Smooth muscle cell (in vitro differentiated cells): ENCODE measurements around the gene OXT. TPM values are rescaled to one million over a fixed set of nuclear protein-coding genes. Genes with fewer than 3 reads are reported as not detected.
A peak's percentile ranks its signal among the peaks of the same experiment; 100 is the strongest.

Experiments
- DNase-seq: peaks from one replicate; lab custom pipeline; 2025; ENCODE audit not compliant: unreplicated experiment; lab: John Stamatoyannopoulos, UW
- H2AFZ ChIP-seq: fragments of 200-600 bp; sonication (generic); 2 replicates; pipeline ENCODE4 v1.6.0; 2016; ENCODE audit warnings: antibody characterized with exemption, low read depth, mild to moderate bottlenecking
- H3F3A ChIP-seq: fragments of 200-600 bp; sonication (generic); 2 replicates; pipeline ENCODE4 v1.6.0; 2017; ENCODE audit warnings: antibody characterized with exemption, low read depth
- H3K27ac ChIP-seq: fragments of 200-600 bp; sonication (generic); 2 replicates; pipeline ENCODE4 v1.5.1; 2016; ENCODE audit warnings: low read depth, mild to moderate bottlenecking
- H3K27me3 ChIP-seq: fragments of 200-600 bp; sonication (generic); 2 replicates; pipeline ENCODE4 v1.6.1; 2016; ENCODE audit warnings: low read depth, mild to moderate bottlenecking
- H3K36me3 ChIP-seq: fragments of 200-600 bp; sonication (generic); 2 replicates; pipeline ENCODE4 v1.5.1; 2016; ENCODE audit warnings: low read depth
- H3K4me1 ChIP-seq: fragments of 200-600 bp; sonication (generic); 2 replicates; pipeline ENCODE4 v1.5.1; 2016; ENCODE audit warnings: low read depth
- H3K4me2 ChIP-seq: fragments of 200-600 bp; sonication (generic); 2 replicates; pipeline ENCODE4 v1.6.0; 2016; ENCODE audit warnings: mild to moderate bottlenecking
- H3K4me3 ChIP-seq: fragments of 200-600 bp; sonication (generic); 2 replicates; pipeline ENCODE4 v1.5.1; 2016; ENCODE audit warnings: mild to moderate bottlenecking
- H3K79me2 ChIP-seq: fragments of 200-600 bp; sonication (generic); 2 replicates; pipeline ENCODE4 v1.6.0; 2016; ENCODE audit warnings: low read depth, mild to moderate bottlenecking
- H3K9ac ChIP-seq: fragments of 200-600 bp; sonication (generic); 2 replicates; pipeline ENCODE4 v1.6.0; 2016; ENCODE audit warnings: low read depth
- H3K9me3 ChIP-seq: fragments of 200-600 bp; sonication (generic); replicated peaks from 2 replicates; pipeline ENCODE4 v1.5.1; 2016; ENCODE audit warnings: low read depth
- H4K20me1 ChIP-seq: fragments of 200-600 bp; sonication (generic); 2 replicates; pipeline ENCODE4 v1.6.0; 2016; ENCODE audit warnings: low read depth
- CTCF ChIP-seq: fragments of 200-600 bp; sonication (generic); IDR thresholded peaks from 2 replicates; pipeline ENCODE4 v1.5.1; 2017; ENCODE audit warnings: borderline replicate concordance, mild to moderate bottlenecking, antibody characterized with exemption; ENCODE audit not compliant: insufficient read depth, poor library complexity, severe bottlenecking
- WGBS: methylation state at CpG from one replicate; pipeline ENCODE4 v1.1.7; 2016; ENCODE audit warnings: low lambda C conversion rate; 5-methylcytosine and 5-hydroxymethylcytosine counted together
- polyA plus RNA-seq: library from polyadenylated mRNA; unstranded; fragments of >200 nt; fragmentation: Nextera tagmentation; extraction: Ambion mirVana; gene quantifications from 2 replicates; pipeline ENCODE4 v1.2.1, GENCODE V29; 2016
- total RNA-seq: library from RNA; depleted of rRNA; stranded (reverse); fragments of >200 nt; gene quantifications from 2 replicates; pipeline ENCODE4 v1.2.3, GENCODE V29; 2014

Gene OXT
- total and polyA plus RNA-seq, 2 experiments from 2014 or later: 2.8 TPM; not detected in 1

GRCh38 chr20:3077618-3078134 lies 6.3 kb downstream of the OXT start:
- Histone ChIP-seq H4K20me1 (no peaks in the 10 kb centered on the region), H3K27ac (no peak overlapping the region), H3K4me3 (no peak overlapping the region), H3F3A (no peaks in the 10 kb centered on the region), H3K79me2 (no peaks in the 10 kb centered on the region), H3K9ac (no peak overlapping the region), H3K4me1 (no peaks in the 10 kb centered on the region), H2AFZ (no peak overlapping the region), H3K4me2 (no peak overlapping the region), H3K36me3 (no peaks in the 10 kb centered on the region), H3K27me3 (peaks cover 49% of the 10 kb centered on the region), H3K9me3 (no peaks in the 10 kb centered on the region)
- DNase-seq: no peak
- no peak for TF ChIP-seq CTCF
- WGBS: 93% methylated on average over 4 of the region's 4 CpGs

DNA sequence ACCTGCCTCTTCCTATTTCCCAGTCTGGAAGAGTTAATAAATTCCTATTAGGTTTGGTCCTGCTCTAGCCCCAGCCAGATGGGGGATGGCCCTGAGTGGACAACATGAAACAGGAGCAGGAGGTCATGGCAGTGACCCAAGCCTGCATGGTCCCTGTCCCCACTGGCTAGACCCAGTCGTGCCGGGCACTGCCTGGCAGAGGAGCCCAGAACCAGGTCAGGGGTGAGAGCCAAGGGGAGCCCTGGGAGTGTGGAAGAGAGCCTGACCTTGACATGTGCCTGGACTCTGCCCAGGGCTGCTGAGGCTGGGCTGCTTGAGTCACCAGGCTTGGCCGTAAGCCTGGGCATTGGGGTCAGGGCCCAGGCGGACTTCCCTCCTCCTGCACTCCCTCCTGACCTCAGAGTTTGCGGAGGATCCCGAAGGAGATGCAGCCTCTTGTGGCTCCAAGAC lies 9.5 kb downstream of the OXT start:
- Histone ChIP-seq H3K9ac (no peak overlapping the region), H3K27me3 (peaks cover 69% of the 10 kb centered on the region), H3K27ac (no peak overlapping the region), H3K9me3 (no peaks in the 10 kb centered on the region), H3K4me2 (no peak overlapping the region), H3K79me2 (no peaks in the 10 kb centered on the region), H2AFZ (no peak overlapping the region), H3K4me1 (peaks cover 6% of the 10 kb centered on the region), H3K4me3 (no peak overlapping the region), H3K36me3 (no peaks in the 10 kb centered on the region), H3F3A (no peaks in the 10 kb centered on the region), H4K20me1 (no peaks in the 10 kb centered on the region)
- 92% methylated on average over 6 of the region's 6 CpGs for WGBS
- TF ChIP-seq CTCF: no peak
- no peak for DNase-seq

DNA sequence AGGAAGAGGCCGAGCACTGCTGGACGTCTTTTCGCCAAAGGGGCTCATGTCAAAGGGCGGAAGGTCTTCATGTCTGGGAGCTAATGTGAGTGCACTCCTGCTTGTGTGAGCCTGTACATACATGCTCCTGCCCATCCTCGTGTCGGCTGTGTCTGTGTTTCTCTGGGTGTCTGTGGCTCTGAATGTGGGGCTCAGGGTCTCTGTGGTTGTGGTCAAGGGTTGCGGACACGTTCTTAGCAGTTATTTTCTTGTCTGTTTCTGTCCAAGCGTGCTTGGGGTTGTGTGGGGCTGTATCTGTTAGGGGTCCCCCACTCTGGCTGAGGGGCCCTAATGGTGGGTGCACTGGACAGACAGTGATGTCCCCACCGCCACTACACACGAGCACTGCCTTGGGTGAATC lies 10.2 kb downstream of the OXT start:
- no peaks in the 10 kb centered on the region for H3K9me3 ChIP-seq
- peaks cover 69% of the 10 kb centered on the region for H3K27me3 ChIP-seq
- no peaks in the 10 kb centered on the region for H4K20me1 ChIP-seq
- no peak overlapping the region for H3K9ac ChIP-seq
- no peak for DNase-seq
- no peak overlapping the region for H3K4me2 ChIP-seq
- no peaks in the 10 kb centered on the region for H3K79me2 ChIP-seq
- WGBS: 96% methylated on average over 11 of the region's 11 CpGs
- no peaks in the 10 kb centered on the region for H3K36me3 ChIP-seq
- no peaks in the 10 kb centered on the region for H3F3A ChIP-seq
- no peak overlapping the region for H3K27ac ChIP-seq
- H3K4me1 ChIP-seq: peaks cover 6% of the 10 kb centered on the region
- TF ChIP-seq CTCF: no peak
- H3K4me3 ChIP-seq: no peak overlapping the region
- H2AFZ ChIP-seq: no peak overlapping the region

GRCh38 chr20:3082306-3082951 lies 11.0 kb downstream of the OXT start:
- DNase-seq: no peak
- Histone ChIP-seq H3K4me3 (peak overlapping the region; percentile 38), H3K27me3 (peaks cover 69% of the 10 kb centered on the region), H4K20me1 (no peaks in the 10 kb centered on the region), H3F3A (no peaks in the 10 kb centered on the region), H3K79me2 (no peaks in the 10 kb centered on the region), H3K27ac (no peak overlapping the region), H3K36me3 (no peaks in the 10 kb centered on the region), H3K9me3 (no peaks in the 10 kb centered on the region), H3K4me2 (peak overlapping the region; percentile 82), H2AFZ (no peak overlapping the region), H3K4me1 (peaks cover 6% of the 10 kb centered on the region), H3K9ac (no peak overlapping the region)
- WGBS: 6% methylated on average over 38 of the region's 71 CpGs
- no peak for TF ChIP-seq CTCF
